GM18868 (cell line): ENCODE measurements around the gene SLC66A3.
A peak's percentile ranks its signal among the peaks of the same experiment; 100 is the strongest.

ENCODE experiments used
- ATAC-seq: cut with Tn5 transposase; IDR thresholded peaks from one replicate; pipeline ENCODE4 v1.9.1; 2021; ENCODE audit warnings: mild to moderate bottlenecking, moderate library complexity; ENCODE audit not compliant: unreplicated experiment

SLC66A3 gene

GRCh38 chr2:11155381-11156035 lies at the start of gene SLC66A3:
Gene SLC66A3 (plus strand): TSS chr2:11155467. CDS start chr2:11155547, 80 bp downstream.
- peak; percentile 80 for ATAC-seq

- ATAC-seq, result no peak
Measured at GRCh38 chr2:11109002-11109401, 46.3 kb upstream of the SLC66A3 start.

GRCh38 chr2:11112870-11113428 lies 42.3 kb upstream of the SLC66A3 start:
- no peak for ATAC-seq

- ATAC-seq, result no peak
Measured at GRCh38 chr2:11117776-11118175, 37.5 kb upstream of the SLC66A3 start.

GRCh38 chr2:11118761-11119160 lies 36.5 kb upstream of the SLC66A3 start:
- ATAC-seq, result no peak

- ATAC-seq, result no peak
Measured at GRCh38 chr2:11121099-11121822, 34.0 kb upstream of the SLC66A3 start.

GRCh38 chr2:11121823-11122155 lies 33.5 kb upstream of the SLC66A3 start:
- ATAC-seq, result no peak

- no peak for ATAC-seq
Measured at GRCh38 chr2:11122380-11122779, 32.9 kb upstream of the SLC66A3 start.

GRCh38 chr2:11123001-11123809 lies 32.1 kb upstream of the SLC66A3 start:
- no peak for ATAC-seq

- peak; percentile 66 for ATAC-seq
Measured at GRCh38 chr2:11123856-11124759, 31.2 kb upstream of the SLC66A3 start.

- ATAC-seq, result no peak
Measured at GRCh38 chr2:11124760-11125068, 30.6 kb upstream of the SLC66A3 start.

- no peak for ATAC-seq
Measured at GRCh38 chr2:11127761-11128160, 27.5 kb upstream of the SLC66A3 start.

- ATAC-seq, result no peak
Measured at GRCh38 chr2:11128243-11128951, 26.9 kb upstream of the SLC66A3 start.

- peak; percentile 81 for ATAC-seq
Measured at GRCh38 chr2:11129598-11130449, 25.4 kb upstream of the SLC66A3 start.

GRCh38 chr2:11131166-11131920 lies 23.9 kb upstream of the SLC66A3 start:
- no peak for ATAC-seq

- ATAC-seq, result no peak
Measured at GRCh38 chr2:11132036-11132671, 23.1 kb upstream of the SLC66A3 start.

- ATAC-seq, result no peak
Measured at GRCh38 chr2:11133238-11133935, 21.9 kb upstream of the SLC66A3 start.
